ENCODE measurements around the gene NUP54.

DNA sequence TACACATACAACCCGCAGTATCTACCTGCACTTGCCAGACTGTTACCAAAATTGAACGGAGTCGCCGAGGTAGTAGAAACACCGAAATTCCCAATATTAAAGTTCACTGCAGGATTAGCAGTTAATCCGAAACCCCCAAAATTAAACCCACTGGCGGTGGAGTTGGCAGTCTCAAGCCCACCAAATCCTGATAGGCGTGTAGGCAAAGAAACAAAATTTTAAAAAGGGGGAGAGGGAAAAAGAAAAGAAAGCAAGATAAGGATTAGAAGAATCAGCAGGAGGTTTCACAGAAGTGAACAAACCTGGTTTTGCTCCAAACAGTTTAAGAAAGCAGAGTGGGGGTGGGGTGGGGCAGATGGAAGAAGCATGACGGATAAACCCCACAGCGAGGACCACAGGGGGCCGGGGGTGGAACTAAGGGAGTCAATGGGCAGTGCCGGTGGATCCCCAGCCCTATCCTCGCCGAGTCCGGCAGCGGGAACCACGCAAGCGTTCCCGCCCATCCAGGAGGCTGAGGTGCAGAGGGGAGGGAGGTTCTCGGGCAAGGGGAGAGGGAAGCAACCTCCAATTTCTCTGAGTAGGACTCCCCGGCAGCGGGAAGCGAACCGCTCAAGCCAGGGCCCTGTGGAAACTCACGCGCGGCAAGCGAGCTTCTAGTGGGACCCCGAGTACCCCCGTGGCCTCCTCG lies 599 bp downstream of the NUP54 start:
- TF ChIP-seq CTCF (IDR thresholded peaks at IDR 0.05; ENCODE audit: low read length) (no peak), EZH2 (optimal IDR thresholded peaks at IDR 0.05; ENCODE audit: low read depth, low read length) (no peak)
